Left ventricle myocardium inferior (tissue), 1 donor: ENCODE results near the gene ACOXL. TPM values are rescaled to one million over a fixed set of nuclear protein-coding genes. Genes with fewer than 3 reads are reported as not detected.

Experiments
- DNase-seq: peaks from one replicate; pipeline ENCODE4 v3.0.0-alpha.2; 2020
- H3K27ac ChIP-seq: fragments of 200-600 bp; replicated peaks from 2 replicates; pipeline ENCODE4 v1.8.0; 2021
- H3K27me3 ChIP-seq: fragments of 200-600 bp; 2 replicates; pipeline ENCODE4 v1.8.0; 2021; ENCODE audit warnings: low read depth
- H3K36me3 ChIP-seq: fragments of 200-600 bp; 2 replicates; pipeline ENCODE4 v1.8.0; 2021
- H3K4me1 ChIP-seq: fragments of 200-600 bp; 2 replicates; pipeline ENCODE4 v1.8.0; 2021
- H3K4me3 ChIP-seq: fragments of 200-600 bp; 2 replicates; pipeline ENCODE4 v1.8.0; 2021; ENCODE audit warnings: mild to moderate bottlenecking, moderate library complexity
- H3K9me3 ChIP-seq: fragments of 200-600 bp; replicated peaks from 2 replicates; pipeline ENCODE4 v1.8.0; 2021
- intact Hi-C: fragments of 100-400 bp; cut with micrococcal nuclease; formaldehyde crosslinking; loops from one replicate; pipeline ENCODE4 v1.11.0; 2022
- total RNA-seq: library from RNA; stranded (reverse); fragmentation: NEBNext Ultra II Directional; extraction: Animal tissue kit (Norgen Biotek cat#: 25700); gene quantifications from one replicate; pipeline ENCODE4 v1.2.1, GENCODE V29; 2021
- TF ChIP-seq, protein P1 (sequence below): fragments of 200-600 bp; IDR thresholded peaks from 2 replicates; pipeline ENCODE4 v1.8.0; 2021; ENCODE audit warnings: antibody characterized with exemption, mild to moderate bottlenecking, borderline replicate concordance
- donor health status: DM: no; HTN: yes; CAD: no; lungs with severe emphysema.

The ACOXL gene
- total RNA-seq, 1 donor from 2014 or later = not detected

DNA sequence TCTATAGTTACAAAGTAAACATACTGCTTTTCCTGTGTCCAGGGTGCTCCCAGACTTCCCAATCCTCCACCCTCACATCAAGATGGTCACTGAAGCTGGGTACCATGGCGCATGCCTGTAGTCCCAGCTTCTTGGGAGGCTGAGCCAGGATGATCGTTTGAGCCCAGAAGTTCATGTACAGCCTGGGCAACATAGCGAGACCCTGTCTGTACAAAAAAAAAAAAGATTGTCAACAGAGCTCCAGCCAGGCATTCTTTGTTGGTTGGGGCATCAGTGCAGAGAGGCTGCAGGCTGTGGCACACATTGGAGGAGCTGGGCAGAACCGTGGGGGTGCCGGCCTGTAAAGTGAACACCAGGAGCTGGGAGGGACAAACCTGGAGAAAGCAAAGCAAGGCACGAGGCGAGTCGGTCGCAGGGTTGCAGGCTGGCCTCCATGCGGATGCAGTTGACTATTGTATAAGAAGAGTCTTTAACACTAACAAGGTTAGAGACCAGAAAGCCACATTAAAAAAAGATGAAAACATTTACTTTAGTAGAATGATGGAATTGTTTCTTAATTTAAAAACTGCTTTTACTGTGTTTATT is 51.8 kb downstream of the ACOXL start:
- intact Hi-C loops = no loop called here
- Histone ChIP-seq H3K27ac (no peak overlapping the region), H3K27me3 (peaks cover 5% of the 10 kb centered on the region), H3K36me3 (no peaks in the 10 kb centered on the region), H3K4me3 (no peak overlapping the region), H3K4me1 (no peaks in the 10 kb centered on the region), H3K9me3 (no peaks in the 10 kb centered on the region)
- no peak for DNase-seq
- TF ChIP-seq, protein P1, sequence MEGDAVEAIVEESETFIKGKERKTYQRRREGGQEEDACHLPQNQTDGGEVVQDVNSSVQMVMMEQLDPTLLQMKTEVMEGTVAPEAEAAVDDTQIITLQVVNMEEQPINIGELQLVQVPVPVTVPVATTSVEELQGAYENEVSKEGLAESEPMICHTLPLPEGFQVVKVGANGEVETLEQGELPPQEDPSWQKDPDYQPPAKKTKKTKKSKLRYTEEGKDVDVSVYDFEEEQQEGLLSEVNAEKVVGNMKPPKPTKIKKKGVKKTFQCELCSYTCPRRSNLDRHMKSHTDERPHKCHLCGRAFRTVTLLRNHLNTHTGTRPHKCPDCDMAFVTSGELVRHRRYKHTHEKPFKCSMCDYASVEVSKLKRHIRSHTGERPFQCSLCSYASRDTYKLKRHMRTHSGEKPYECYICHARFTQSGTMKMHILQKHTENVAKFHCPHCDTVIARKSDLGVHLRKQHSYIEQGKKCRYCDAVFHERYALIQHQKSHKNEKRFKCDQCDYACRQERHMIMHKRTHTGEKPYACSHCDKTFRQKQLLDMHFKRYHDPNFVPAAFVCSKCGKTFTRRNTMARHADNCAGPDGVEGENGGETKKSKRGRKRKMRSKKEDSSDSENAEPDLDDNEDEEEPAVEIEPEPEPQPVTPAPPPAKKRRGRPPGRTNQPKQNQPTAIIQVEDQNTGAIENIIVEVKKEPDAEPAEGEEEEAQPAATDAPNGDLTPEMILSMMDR = no peak

- H3K27me3 ChIP-seq = peaks cover 5% of the 10 kb centered on the region
- no peaks in the 10 kb centered on the region for H3K36me3 ChIP-seq
Measured at GRCh38 chr2:110785439-110785838, 53.1 kb downstream of the ACOXL start.

GRCh38 chr2:110788976-110789375 is 56.6 kb downstream of the ACOXL start:
- Histone ChIP-seq H3K9me3 (no peaks in the 10 kb centered on the region), H3K4me1 (peaks cover under 1% of the 10 kb centered on the region), H3K27me3 (peaks cover 13% of the 10 kb centered on the region), H3K36me3 (no peaks in the 10 kb centered on the region), H3K27ac (no peak overlapping the region), H3K4me3 (no peak overlapping the region)
- DNase-seq = no peak
- intact Hi-C loops = no loop called here
- TF ChIP-seq, protein P1 = no peak

More at GRCh38 chr2:110785439-110785838, 53.1 kb downstream of the ACOXL start:
- no peaks in the 10 kb centered on the region for H3K4me1 ChIP-seq
- H3K27ac ChIP-seq = no peak overlapping the region
- no peaks in the 10 kb centered on the region for H3K9me3 ChIP-seq
- DNase-seq = no peak
- TF ChIP-seq, protein P1 = no peak
- H3K4me3 ChIP-seq = no peak overlapping the region
- intact Hi-C loops = no loop called here

DNA sequence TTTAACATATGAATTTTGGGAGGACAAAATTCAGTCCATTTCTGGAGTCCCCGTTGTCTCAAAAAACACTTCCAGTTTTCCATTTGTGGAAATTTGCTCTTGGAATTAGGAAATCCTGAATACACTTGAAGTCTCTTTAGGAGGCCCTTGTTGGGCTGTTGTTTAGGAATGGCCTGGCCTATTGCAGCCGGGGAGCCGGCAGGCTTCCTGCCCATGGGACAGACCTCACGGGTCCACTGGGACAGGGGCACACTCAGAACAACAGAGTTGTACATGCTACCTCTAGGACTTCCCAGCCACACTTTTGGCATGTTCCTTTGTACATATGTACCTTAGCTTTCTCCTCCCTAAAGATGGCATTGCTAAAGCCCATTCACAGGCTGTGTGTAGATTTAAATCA is 57.3 kb downstream of the ACOXL start:
- TF ChIP-seq, protein P1 = no peak
- peaks cover 13% of the 10 kb centered on the region for H3K27me3 ChIP-seq

DNA sequence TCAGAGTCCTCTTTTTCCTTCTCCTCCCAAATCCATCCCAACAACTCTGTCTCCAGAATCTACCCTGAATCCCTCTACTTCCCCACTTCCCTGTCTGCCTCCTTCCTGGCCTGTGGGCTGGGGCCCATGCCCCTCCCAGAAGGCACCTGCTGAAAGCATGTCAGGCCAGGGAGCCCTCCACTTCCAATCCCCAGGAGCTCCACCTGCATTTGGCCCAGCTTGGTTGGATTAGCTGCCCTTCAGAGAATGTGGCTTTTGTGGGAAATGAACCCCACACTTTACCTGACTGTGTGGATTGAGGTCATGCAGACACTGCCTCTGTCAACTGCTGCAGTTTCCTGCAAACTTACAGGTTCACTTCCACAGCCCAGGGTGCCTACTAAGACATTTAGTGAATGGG is 58.5 kb downstream of the ACOXL start:
- Histone ChIP-seq H3K9me3 (no peaks in the 10 kb centered on the region), H3K27me3 (peaks cover 16% of the 10 kb centered on the region), H3K4me1 (peaks cover 9% of the 10 kb centered on the region), H3K27ac (no peak overlapping the region), H3K36me3 (no peaks in the 10 kb centered on the region), H3K4me3 (no peak overlapping the region)
- intact Hi-C loops = no loop called here
- TF ChIP-seq, protein P1 = no peak
- no peak for DNase-seq

More for the DNA sequence above, 57.3 kb downstream of the ACOXL start:
- Histone ChIP-seq H3K9me3 (no peaks in the 10 kb centered on the region), H3K4me3 (no peak overlapping the region), H3K4me1 (peaks cover 8% of the 10 kb centered on the region), H3K36me3 (no peaks in the 10 kb centered on the region), H3K27ac (no peak overlapping the region)
- intact Hi-C loops = no loop called here
- DNase-seq = no peak

DNA sequence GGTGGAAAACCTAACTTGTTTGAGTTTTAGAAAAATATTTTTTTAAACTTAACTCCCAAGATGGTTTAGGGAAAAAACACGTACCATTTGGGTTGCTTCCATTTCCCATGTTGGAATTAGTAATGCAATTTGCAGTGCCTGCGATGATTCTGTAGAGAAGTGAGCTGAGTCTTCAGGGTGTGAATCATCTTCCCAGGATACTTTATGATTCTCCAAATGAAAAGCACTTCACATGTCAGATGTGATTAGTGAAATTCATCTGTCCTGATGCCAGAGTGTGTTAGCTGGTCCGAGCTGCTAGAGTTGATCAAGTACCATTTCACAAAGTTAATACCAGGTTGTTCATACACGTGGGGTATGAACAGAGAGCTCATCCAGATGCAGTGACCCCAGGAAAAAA is 59.1 kb downstream of the ACOXL start:
- H3K27ac ChIP-seq = no peak overlapping the region
- no peaks in the 10 kb centered on the region for H3K36me3 ChIP-seq
- H3K4me1 ChIP-seq = peaks cover 13% of the 10 kb centered on the region
- peaks cover 12% of the 10 kb centered on the region for H3K27me3 ChIP-seq
- intact Hi-C loops = no loop called here
- DNase-seq = no peak
- no peaks in the 10 kb centered on the region for H3K9me3 ChIP-seq
- no peak overlapping the region for H3K4me3 ChIP-seq
- TF ChIP-seq, protein P1 = no peak
